HCT116 (cell line): ENCODE data around the gene FAM53B. TPM values are rescaled to one million over a fixed set of nuclear protein-coding genes. Genes with fewer than 3 reads are reported as not detected.

Experiments
- ATAC-seq: fragments of 200-7000 bp; cut with Tn5 transposase; 2 replicates; pipeline ENCODE4 v1.9.1; 2020; ENCODE audit warnings: mild to moderate bottlenecking, moderate library complexity
- BruUV-seq: library from RNA; stranded (reverse); fragments of 400-500 nt; replicated peaks from 2 replicates; lab custom pipeline; 2021; lab: Mats Ljungman, UMichigan
- CTCF ChIA-PET: fragments of 300-600 bp; sonication (Branson Sonifier 250); formaldehyde crosslinking; loops from one replicate; lab custom pipeline; 2021; ENCODE audit warnings: antibody characterized with exemption; lab: Charles Lee
- POLR2A ChIA-PET: fragments of 300-600, 350-600 bp; sonication (Branson Sonifier 250); formaldehyde crosslinking; loops from one replicate; lab custom pipeline; 2021; ENCODE audit warnings: antibody characterized with exemption; lab: Charles Lee
- RAD21 ChIA-PET, 2 experiments: fragments of 300-600 bp; sonication (Branson Sonifier 250); formaldehyde crosslinking; loops; one replicate each; lab custom pipeline; 2023; ENCODE audit warnings: low total read pairs in 2 of 2; ENCODE audit not compliant: uncharacterized antibody in 2 of 2, unreplicated experiment in 2 of 2, low non-redundant PET in 1 of 2; lab: Charles Lee
- DNase-seq: peaks from one replicate; pipeline ENCODE4 v3.0.0-alpha.2; 2010; ENCODE audit warnings: low read depth, low spot score
- H2AFZ ChIP-seq: fragments of 200-600 bp; shearing (Covaris generic), sonication (generic); 2 replicates; pipeline ENCODE4 v1.6.1; 2017; ENCODE audit warnings: low read depth, mixed run types, mixed read lengths, antibody characterized with exemption, low read length; ENCODE audit not compliant: poor library complexity, severe bottlenecking
- H3K27ac ChIP-seq: 2 replicates; pipeline ENCODE4 v1.5.1; 2012; ENCODE audit warnings: low read depth, low read length
- H3K27me3 ChIP-seq: fragments of 200-600 bp; sonication (generic); 2 replicates; pipeline ENCODE4 v1.6.1; 2016; ENCODE audit warnings: mixed run types, low read length, mixed read lengths; ENCODE audit not compliant: insufficient read depth
- H3K36me3 ChIP-seq, 2 experiments: fragments of 200-500 bp in 1 of 2; fragments of 200-600 bp in 1 of 2; sonication (Bioruptor generic) in 1 of 2; sonication (generic) in 1 of 2; 2 replicates each; pipeline versions ENCODE4 v1.5.1 to v1.6.1; 2014 to 2016; ENCODE audit warnings: low read length in 2 of 2, inconsistent platforms in 1 of 2, mixed read lengths in 1 of 2, mixed run types in 1 of 2; ENCODE audit not compliant: insufficient read depth in 2 of 2, control insufficient read depth in 1 of 2
- H3K4me1 ChIP-seq, 2 experiments: fragments of 200-600 bp in 1 of 2; sonication (generic) in 1 of 2; 2 replicates each; pipeline versions ENCODE4 v1.5.1 to v1.6.1; 2012 to 2017; ENCODE audit warnings: low read length in 2 of 2, inconsistent platforms in 1 of 2, mild to moderate bottlenecking in 1 of 2, mixed read lengths in 1 of 2, mixed run types in 1 of 2, moderate library complexity in 1 of 2; ENCODE audit not compliant: insufficient read depth in 2 of 2, control insufficient read depth in 1 of 2
- H3K4me2 ChIP-seq: fragments of 200-600 bp; sonication (generic); 2 replicates; pipeline ENCODE4 v1.6.1; 2017; ENCODE audit warnings: mixed run types, low read length, mixed read lengths
- H3K4me3 ChIP-seq, 2 experiments: fragments of 200-600 bp in 1 of 2; sonication (generic) in 1 of 2; replicated peaks in 1 of 2; 2 replicates each; pipeline ENCODE4 v1.5.1; 2011 to 2016; ENCODE audit warnings: low read length in 2 of 2, control low read depth in 1 of 2, low read depth in 1 of 2, mild to moderate bottlenecking in 1 of 2, mixed read lengths in 1 of 2, mixed run types in 1 of 2
- H3K79me2 ChIP-seq: fragments of 200-600 bp; sonication (generic); 2 replicates; pipeline ENCODE4 v1.6.1; 2017; ENCODE audit warnings: mild to moderate bottlenecking, mixed run types, low read length, moderate library complexity, mixed read lengths; ENCODE audit not compliant: insufficient read depth
- H3K9ac ChIP-seq: fragments of 200-600 bp; sonication (generic); 2 replicates; pipeline ENCODE4 v1.6.1; 2016; ENCODE audit warnings: low read length, mixed read lengths
- H3K9me2 ChIP-seq: fragments of 200-600 bp; sonication (generic), shearing (Covaris generic); 2 replicates; pipeline ENCODE4 v1.6.1; 2017; ENCODE audit warnings: mixed run types, mild to moderate bottlenecking, moderate library complexity; ENCODE audit not compliant: insufficient read depth
- H3K9me3 ChIP-seq, 2 experiments: fragments of 200-500 bp in 1 of 2; fragments of 200-600 bp in 1 of 2; sonication (Bioruptor generic) in 1 of 2; sonication (generic) in 1 of 2; 2 replicates each; pipeline ENCODE4 v1.6.1; 2014 to 2017; ENCODE audit warnings: low read length in 2 of 2, mixed read lengths in 2 of 2, inconsistent platforms in 1 of 2, low read depth in 1 of 2, mild to moderate bottlenecking in 1 of 2, mixed run types in 1 of 2, moderate library complexity in 1 of 2; ENCODE audit not compliant: control insufficient read depth in 1 of 2, insufficient read depth in 1 of 2
- H4K20me1 ChIP-seq: fragments of 200-600 bp; sonication (generic), shearing (Covaris generic); 2 replicates; pipeline ENCODE4 v1.6.1; 2017; ENCODE audit warnings: mixed run types, mild to moderate bottlenecking, moderate library complexity; ENCODE audit not compliant: insufficient read depth
- ATF3 ChIP-seq: IDR thresholded peaks from 2 replicates; pipeline ENCODE4 v1.6.1; 2012
- CEBPB ChIP-seq: IDR thresholded peaks from 2 replicates; pipeline ENCODE4 v1.6.1; 2012; ENCODE audit warnings: low read depth
- CTCF ChIP-seq, 3 experiments: fragments of 200-600 bp in 1 of 3; sonication (generic) in 1 of 3; IDR thresholded peaks in 2 of 3; conservative IDR thresholded peaks in 1 of 3; 2 replicates each; pipeline ENCODE4 v1.5.1; 2012 to 2017; ENCODE audit warnings: low read depth in 2 of 3, low read length in 2 of 3, antibody characterized with exemption in 1 of 3, borderline replicate concordance in 1 of 3, control low read depth in 1 of 3, mild to moderate bottlenecking in 1 of 3, mixed read lengths in 1 of 3, mixed run types in 1 of 3, moderate library complexity in 1 of 3; ENCODE audit not compliant: insufficient read depth in 1 of 3
- EGR1 ChIP-seq: IDR thresholded peaks from 2 replicates; pipeline ENCODE4 v1.6.1; 2012; ENCODE audit warnings: low read depth
- EZH2phosphoT487 ChIP-seq: fragments of 200-600 bp; IDR thresholded peaks from 2 replicates; pipeline ENCODE4 v1.6.1; 2018; ENCODE audit warnings: antibody characterized with exemption, borderline replicate concordance
- POLR2A ChIP-seq: IDR thresholded peaks from 2 replicates; pipeline ENCODE4 v1.7.0; 2011; ENCODE audit warnings: borderline replicate concordance; ENCODE audit not compliant: insufficient read depth, insufficient read length; ENCODE audit errors: extremely low read depth
- SP1 ChIP-seq: IDR thresholded peaks from 2 replicates; pipeline ENCODE4 v1.6.1; 2012; ENCODE audit warnings: low read depth
- ZNF274 ChIP-seq: fragments of 200-500 bp; sonication (Bioruptor generic); IDR thresholded peaks from 2 replicates; pipeline ENCODE4 v1.6.1; 2014; ENCODE audit warnings: mild to moderate bottlenecking, low read depth, low read length, inconsistent platforms
- intact Hi-C: fragments of 100-400 bp; cut with micrococcal nuclease; formaldehyde crosslinking; loops from 2 replicates; pipeline ENCODE4 v1.10.0; 2022
- total RNA-seq: library from RNA; stranded (reverse); gene quantifications from one replicate; pipeline ENCODE4 v1.2.1, GENCODE V29; 2021; ENCODE audit not compliant: unreplicated experiment

Gene FAM53B
- total RNA-seq, 1 experiment from 2014 or later = 19.6 TPM

- no peak overlapping the region for H3K9ac ChIP-seq
- intact Hi-C loops = no loop called here
- no peaks in the 10 kb centered on the region for H3K27me3 ChIP-seq
- no peak for DNase-seq
- ChIA-PET CTCF (no interaction called here), RAD21 (no interaction called here), POLR2A (no interaction called here)
- TF ChIP-seq EGR1 (no peak), ZNF274 (no peak), CTCF (IDR thresholded peaks at IDR 0.05 in 2 of 3, conservative IDR thresholded peaks at IDR 0.05 in 1 of 3; ENCODE audit: borderline replicate concordance in 1 of 3, insufficient read depth in 1 of 3, low read depth in 2 of 3, low read length in 2 of 3) (no peak), ATF3 (no peak), POLR2A (no peak), EZH2phosphoT487 (no peak), CEBPB (no peak), SP1 (no peak)
- H3K4me1 ChIP-seq = peaks cover 3 to 12% of the 10 kb centered on the region in 2 experiments; a peak in 3 of 4 replicates
- no TSS peak for BruUV-seq
- H3K9me3 ChIP-seq = no peaks in the 10 kb centered on the region
- H4K20me1 ChIP-seq = no peaks in the 10 kb centered on the region
- H3K4me2 ChIP-seq = no peak overlapping the region
- no peak overlapping the region for H3K4me3 ChIP-seq
- H3K79me2 ChIP-seq = no peaks in the 10 kb centered on the region; the same call in 1 of the 2 replicates
- H3K9me2 ChIP-seq = no peaks in the 10 kb centered on the region
- H2AFZ ChIP-seq = no peak overlapping the region
- H3K36me3 ChIP-seq = peaks cover 0 to 3% of the 10 kb centered on the region in 2 experiments; a peak in 2 of 4 replicates
- H3K27ac ChIP-seq = no peak overlapping the region
- ATAC-seq = no peak
Measured at GRCh38 chr10:124676416-124677062, 67.6 kb downstream of the FAM53B start.
